Fibroblast of lung (primary cell): ENCODE data around the gene UBR4.

ENCODE experiments used
- EZH2 ChIP-seq: IDR thresholded peaks from 2 replicates; pipeline ENCODE4 v1.5.1; 2012; ENCODE audit warnings: low read length, control low read depth, mild to moderate bottlenecking; ENCODE audit errors: missing control alignments
- TF ChIP-seq, protein P1 (sequence below), 2 donors: IDR thresholded peaks in 1 of 2; conservative IDR thresholded peaks in 1 of 2; 1 replicate in 1 of 2; 2 replicates in 1 of 2; pipeline ENCODE4 v1.5.1; 2011 to 2012; ENCODE audit warnings: low read length in 2 of 2, control low read depth in 1 of 2, inconsistent platforms in 1 of 2, low read depth in 1 of 2, mild to moderate bottlenecking in 1 of 2

DNA sequence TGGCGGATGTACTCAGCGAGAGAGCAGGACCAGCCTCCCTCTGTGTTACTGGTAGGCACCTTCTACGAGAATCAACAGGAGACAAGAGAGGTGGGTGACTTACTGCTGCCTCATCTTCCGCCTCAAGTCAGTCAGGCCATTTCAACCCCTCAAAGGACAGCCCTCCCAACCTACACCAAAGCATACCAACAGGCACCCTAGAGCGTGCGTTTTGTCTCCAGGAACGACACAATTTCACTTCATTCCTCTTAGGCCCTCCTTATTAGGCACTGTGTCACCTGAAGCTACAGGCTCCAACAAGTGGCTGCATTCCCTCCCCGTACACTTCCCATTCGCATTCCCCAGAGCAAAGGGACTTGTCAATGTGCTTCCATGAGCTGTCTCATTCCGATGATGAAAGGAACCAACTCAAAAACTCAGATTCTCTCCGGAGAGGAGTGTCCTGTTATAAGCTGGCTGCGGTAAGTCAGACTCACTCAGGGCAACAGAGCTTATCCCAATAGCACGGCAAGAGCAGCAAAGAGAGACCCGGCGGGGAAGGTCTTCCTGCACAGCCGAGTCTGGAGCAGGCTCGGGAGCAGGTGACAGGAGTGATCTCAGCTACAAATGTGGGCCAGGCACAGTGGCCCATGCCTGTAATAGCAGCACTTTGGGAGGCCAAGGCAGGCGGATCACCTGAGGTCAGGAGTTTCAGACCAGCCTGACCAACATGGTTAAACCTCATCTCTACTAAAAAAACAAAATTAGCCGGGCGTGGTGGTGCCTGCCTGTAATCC is 133.0 kb downstream of the UBR4 start:
- TF ChIP-seq, protein P1, sequence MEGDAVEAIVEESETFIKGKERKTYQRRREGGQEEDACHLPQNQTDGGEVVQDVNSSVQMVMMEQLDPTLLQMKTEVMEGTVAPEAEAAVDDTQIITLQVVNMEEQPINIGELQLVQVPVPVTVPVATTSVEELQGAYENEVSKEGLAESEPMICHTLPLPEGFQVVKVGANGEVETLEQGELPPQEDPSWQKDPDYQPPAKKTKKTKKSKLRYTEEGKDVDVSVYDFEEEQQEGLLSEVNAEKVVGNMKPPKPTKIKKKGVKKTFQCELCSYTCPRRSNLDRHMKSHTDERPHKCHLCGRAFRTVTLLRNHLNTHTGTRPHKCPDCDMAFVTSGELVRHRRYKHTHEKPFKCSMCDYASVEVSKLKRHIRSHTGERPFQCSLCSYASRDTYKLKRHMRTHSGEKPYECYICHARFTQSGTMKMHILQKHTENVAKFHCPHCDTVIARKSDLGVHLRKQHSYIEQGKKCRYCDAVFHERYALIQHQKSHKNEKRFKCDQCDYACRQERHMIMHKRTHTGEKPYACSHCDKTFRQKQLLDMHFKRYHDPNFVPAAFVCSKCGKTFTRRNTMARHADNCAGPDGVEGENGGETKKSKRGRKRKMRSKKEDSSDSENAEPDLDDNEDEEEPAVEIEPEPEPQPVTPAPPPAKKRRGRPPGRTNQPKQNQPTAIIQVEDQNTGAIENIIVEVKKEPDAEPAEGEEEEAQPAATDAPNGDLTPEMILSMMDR (conservative IDR thresholded peaks at IDR 0.05 in 1 of 2, IDR thresholded peaks at IDR 0.05 in 1 of 2; ENCODE audit: low read depth in 1 of 2, low read length in 2 of 2), result no peak
- no peak for TF ChIP-seq EZH2
